HG02642 (cell line): ENCODE measurements around the gene LILRB3.
"Not testable (repeated sequence)": the region's sequence is repeated elsewhere in the genome, so short reads cannot be mapped to it uniquely, and the experiment has no call there.

Source experiments
- ATAC-seq: cut with Tn5 transposase; IDR thresholded peaks from one replicate; pipeline ENCODE4 v1.9.1; 2021; ENCODE audit warnings: mild to moderate bottlenecking; ENCODE audit not compliant: unreplicated experiment, poor library complexity

Gene LILRB3

DNA sequence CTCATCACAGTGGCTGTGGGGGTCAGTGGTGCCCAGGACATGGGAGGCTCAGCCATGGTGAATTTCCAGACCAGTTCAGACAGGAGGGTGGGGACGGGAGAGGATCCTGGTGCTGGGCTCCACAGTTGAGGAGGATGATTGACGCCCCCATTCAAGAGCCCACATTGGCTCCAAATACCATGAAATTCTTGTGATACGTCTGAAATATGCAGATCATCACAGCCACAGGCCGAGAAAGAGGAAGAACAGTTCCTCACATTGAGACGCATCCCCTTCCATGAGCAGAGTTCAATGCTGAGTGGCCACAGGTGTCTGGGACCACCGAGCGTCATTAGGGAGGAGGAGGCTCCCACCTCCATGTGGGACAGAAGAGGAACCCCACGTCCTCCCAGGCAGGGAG, 21.0 kb upstream of the LILRB3 start:
- ATAC-seq, result not testable (repeated sequence)

DNA sequence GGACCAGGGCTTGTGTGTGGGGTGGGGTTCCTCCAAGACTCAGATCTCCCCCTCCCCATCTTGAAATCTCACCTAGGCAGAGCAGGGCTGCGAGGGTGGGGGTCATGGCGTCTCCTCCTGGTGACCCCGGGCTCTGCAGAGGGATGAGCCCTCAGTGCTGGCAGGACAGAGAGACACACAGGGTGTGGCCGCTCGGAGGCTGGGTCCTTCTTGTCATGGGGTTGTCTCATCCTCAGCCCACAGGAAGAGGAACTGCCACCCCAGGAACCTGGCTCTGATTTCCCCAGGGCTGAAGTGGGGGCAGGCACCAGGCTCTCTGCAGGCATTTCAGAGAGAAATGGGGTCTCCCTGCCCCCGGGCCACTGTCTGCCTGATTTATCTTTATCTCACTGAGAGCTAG, 19.8 kb upstream of the LILRB3 start, which contains the start of gene LILRA6:
LILRA6 (minus strand) TSS at position 145 of the 400 bp plus-strand sequence.
- ATAC-seq, result not testable (repeated sequence)

DNA sequence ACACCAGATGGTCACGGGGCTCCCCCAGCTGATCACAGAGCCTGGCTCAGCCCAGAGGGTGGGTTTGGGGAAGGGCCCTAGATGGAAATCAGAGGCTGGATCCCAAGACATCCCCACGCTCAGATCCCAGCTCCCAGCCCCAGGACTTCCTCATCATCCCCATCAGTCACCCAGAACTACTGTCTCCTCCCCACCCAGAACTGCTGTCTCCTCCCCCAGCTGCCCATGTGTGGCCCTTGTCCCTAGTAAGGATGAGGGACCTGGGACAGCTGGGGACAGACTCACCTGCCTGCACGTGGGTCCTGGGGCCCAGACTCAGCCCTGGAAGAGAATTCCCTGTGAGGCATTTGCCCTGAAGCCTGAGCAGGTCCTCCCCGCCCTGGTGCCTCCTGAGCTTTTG, 19.4 kb upstream of the LILRB3 start:
- not testable (repeated sequence) for ATAC-seq

DNA sequence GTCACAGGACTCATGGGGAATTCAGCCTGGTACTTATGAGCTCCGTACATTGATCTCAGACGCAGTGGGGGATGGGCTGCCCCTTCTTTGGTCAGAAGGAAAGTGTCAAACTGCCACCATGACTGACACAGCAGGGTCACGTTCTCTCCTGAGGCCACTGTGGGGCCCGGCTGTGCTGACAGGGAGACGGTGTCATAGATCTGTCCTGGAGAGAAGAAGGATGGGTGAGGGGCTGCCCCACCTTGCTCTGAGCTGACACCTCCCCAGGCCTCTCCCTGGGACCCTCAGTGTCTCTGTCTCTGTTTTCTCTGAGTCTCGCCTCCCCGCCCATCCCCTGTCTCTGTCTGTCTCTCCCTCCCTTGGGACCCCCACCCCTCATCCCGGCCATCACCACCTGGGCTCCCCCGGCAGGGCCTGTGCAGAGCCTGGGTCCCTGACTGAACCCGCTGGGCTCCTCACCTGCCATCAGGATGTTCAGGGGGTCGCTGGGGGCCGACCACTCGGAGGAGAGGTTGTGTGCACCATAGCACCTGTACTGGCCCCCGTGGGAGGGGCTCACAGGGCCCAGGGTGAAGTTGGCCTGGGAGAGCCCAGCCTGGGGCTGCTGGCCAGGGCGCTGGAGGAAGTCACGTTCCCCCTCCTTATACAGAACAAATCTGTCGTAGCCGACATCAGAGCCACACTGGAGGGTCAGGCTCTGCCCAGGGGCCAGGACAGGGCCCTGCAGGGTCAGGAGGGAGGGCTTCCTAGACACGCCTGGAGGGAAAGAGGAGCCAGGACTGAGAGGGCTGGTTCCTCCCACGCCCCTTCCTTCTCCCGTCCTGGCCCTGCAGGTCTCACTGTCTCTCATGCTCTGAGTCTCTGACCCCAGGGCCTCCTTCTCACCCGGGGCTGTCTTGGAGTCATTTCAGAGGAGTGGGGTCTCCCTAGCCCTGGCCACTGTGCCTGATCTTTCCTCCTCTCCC, 17.8 kb upstream of the LILRB3 start:
- ATAC-seq, result not testable (repeated sequence)

DNA sequence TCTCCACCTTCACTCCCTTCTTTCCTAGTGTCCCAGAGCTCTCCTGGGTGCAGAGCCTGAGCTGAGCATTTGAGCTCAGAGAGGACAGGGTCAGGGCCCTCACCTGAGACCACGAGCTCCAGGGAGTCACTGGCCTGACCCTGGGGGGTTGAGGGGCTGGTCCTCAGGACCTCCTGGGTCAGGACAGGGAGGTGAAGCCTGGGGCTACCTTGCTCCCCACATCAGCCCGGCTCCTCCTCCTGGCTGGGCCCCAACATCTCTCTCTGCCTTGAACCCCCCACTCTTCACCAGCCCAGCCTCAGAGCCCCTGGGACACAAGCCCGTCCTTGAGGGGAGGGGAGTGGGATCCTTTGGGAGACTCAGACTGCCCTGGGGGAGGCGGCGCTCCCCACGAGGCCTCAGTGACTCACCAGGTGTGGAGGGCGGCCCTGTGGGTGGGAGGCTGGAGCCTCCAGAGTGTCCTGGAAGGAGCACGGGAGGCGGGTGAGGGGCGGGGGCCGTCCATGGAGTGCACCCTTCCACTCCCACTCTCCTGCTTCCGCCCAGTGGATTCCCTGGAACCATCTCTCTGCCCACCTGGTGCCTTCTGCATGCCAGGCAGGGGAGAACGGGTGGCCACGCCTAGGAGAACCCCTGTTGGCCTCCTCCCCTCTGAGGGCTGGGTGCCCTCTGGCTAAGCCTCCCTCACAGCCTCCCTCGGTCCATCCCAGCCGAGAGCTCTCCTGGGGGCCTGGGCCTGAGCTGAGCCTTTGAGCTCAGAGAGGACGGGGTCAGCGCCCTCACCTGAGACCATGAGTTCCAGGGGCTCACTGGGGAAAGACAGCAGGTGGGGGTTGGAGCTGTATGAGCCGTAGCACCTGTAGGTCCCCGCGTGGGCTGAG, 16.9 kb upstream of the LILRB3 start:
- not testable (repeated sequence) for ATAC-seq

DNA sequence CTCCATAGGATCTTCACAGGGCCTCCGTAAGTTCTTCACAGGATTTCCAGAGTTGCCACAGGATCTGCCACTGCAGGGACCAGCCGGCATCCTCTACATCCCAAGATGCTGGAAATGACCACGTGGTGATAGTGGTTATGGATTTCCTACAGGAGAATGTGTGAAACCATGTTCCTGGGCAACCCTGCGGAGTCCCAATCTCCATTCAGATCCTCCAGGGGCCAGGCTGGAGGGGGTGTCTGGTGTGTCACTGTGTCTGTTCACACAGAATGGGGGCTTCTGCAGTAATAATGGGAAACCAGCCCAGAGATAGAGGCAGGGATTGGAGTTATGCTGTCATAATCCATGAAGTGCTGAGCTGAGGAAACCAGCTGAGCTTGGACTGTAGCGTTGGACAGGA, 11.1 kb upstream of the LILRB3 start:
- no peak for ATAC-seq

DNA sequence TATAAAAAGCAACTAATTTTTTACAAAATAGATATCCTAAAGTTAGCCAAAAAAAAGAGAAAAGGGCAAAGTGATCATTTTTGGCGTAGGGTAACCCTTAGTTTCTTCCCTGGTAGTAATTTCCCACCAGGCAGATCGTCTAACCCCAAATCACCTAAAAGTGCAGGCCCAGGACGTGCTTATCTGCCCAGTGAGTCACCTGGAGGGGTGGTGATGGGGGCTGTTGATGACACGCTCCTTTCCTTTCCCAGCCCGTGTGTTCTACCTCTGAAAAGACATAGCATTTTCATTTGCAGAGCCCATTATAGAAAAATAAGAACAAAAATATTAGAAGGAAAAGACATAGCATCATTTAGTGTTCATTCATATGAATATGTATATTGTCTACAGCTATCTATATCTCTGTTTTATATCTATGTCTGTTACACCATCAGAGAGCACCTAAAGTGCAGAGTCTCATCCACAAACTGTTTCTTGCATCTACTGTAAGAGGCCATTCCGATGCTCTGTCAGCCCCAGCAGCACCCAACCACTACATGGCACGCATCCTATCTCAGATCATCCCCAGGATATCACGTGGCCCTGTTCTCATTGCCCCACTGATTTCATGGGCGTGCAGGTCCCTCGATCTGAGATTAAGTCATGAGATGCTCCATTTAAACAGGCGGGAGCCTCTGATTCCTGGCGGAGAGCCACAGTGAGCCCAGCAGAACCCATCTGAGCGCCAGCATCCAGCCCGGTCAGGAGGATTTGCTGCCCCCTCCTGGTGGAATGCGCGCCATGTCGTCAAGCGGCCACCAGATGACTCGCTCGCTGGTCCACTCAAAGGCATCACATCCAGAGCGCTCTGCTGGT, 8.5 kb upstream of the LILRB3 start:
- ATAC-seq, result peak; percentile 78

DNA sequence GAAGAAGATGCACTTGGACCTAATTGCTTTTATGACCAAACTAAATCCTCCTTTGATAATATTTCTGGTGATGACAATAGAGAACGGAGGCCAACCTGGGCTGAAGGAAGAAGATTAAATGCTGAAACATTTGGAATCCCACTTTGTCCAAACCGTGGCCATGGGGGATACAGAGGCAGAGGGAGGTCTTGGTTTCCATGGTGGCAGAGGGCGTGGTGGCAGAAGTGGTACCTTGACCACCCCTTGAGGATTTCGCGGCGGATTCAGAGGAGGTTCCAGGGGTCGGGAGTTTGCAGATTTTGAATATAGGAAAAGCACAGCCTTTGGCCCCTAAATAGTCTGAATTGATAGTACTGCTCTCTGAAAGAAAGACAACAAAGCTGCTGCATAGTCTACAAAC, 7.2 kb upstream of the LILRB3 start:
- no peak for ATAC-seq

DNA sequence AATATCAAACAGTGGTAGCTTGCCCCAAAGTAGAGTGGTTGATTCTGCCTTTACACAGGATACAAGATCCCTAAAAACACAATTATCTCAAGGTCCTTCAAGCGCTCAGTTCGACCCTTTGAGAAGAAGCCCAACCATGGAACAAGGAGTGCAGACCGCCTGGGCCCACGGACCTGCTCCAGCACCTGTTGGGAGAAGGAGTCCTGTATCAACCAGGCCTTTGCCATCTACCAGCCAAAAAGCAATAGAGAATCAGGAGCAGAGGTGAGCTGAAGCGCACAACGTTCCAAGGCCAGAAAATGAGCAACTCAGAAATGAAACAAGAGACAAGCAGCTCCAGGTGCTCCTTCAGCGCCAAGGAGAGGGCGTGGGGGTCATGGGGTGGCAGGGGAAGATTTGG, 6.3 kb upstream of the LILRB3 start:
- no peak for ATAC-seq

DNA sequence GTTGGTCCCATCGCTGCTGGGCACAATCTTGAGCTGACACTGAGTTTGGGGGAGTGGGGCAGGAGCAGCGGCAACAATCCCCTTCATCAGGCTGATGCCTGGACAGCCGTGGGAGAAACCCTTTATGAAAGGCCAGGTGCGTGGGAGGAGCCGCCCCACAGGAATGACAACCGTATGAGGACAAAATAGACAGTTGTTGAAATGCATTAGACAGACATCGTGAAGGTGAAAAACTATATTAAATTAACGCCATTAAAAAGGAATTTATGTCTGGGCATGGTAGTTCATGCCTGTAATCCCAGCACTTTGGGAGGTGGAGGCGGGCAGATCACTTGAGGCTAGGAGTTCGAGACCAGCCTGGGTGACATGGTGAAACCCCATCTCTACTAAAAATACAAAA, 1.8 kb upstream of the LILRB3 start:
- not testable (repeated sequence) for ATAC-seq

DNA sequence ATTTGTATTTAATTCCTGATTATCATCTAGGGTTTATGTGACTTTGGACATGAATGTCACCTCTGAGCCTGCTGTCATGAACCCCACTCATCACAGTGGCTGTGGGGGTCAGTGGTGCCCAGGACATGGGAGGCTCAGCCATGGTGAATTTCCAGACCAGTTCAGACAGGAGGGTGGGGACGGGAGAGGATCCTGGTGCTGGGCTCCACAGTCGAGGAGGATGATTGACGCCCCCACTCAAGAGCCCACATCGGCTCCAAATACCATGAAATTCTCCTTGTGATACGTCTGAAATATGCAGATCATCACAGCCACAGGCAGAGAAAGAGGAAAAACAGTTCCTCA, 1.1 kb upstream of the LILRB3 start:
- not testable (repeated sequence) for ATAC-seq

DNA sequence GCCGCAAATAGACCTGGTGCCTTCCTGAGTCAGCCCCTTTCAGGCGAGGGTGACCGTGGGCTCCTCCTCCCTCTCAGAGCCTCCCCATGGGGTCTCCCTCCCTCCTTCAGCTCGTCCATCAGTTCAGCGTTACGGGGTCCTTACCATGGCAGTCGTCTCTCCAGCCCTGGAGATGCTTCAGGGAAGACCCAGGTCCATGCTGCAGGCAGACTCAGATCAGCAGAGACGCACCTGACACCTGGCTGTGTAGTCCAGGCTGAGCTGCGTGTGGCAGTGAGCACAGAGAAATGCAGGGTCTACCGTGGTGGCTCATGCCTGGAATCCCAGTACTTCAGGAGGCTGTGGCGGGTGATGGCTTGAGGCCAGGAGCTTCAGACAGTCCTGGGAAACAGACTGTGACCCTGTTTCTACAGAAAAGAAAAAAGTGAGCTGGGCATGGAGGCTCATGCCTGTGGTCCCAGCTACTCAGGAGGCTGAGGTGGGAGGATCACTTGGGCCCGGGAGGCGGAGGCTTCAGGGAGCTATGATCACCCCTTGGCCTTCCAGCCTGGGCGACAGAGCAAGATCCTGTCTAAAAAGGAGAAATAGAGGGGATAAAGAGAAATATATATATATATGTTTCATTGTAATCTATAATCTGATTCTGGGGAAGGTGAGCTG, 600 bp upstream of the LILRB3 start:
- not testable (repeated sequence) for ATAC-seq

DNA sequence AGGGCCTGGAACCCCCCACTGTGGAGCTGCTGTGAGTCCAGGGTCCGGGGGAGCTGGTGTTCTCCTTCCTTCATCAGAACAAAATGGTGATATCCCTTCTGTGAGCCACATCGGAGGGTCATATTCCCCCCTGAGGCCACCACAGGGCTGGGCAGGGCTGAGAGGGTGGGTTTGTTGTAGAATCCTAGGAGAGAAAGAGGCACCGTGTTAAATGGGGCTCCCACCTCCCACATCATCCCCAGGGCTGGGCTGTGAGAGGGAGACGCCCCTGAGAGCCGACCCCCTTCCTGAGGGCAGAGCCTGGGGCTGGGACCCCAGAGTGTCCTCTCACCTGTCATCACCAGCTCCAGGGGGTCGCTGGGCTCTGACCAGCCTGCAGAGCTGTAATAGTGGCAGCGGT, 860 bp downstream of the LILRB3 start:
- ATAC-seq, result not testable (repeated sequence)

DNA sequence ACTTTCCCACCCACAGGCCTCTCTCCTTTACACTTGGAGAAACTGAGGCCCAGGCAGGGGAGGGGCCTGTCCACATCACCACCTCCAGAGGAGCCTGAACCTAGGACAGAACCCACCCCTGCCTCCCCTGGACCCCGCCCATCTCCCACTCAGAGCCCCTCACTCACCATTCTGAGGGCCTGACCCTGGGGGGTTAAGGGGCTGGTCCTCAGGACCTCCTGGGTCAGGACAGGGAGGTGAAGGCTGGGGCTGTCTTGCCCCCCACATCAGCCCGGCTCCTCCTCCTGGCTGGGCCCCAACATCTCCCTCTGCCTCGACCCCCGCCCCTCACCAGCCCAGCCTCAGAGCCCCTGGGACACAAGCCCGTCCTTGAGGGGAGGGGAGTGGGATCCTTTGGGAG, 3.1 kb downstream of the LILRB3 start:
- not testable (repeated sequence) for ATAC-seq

DNA sequence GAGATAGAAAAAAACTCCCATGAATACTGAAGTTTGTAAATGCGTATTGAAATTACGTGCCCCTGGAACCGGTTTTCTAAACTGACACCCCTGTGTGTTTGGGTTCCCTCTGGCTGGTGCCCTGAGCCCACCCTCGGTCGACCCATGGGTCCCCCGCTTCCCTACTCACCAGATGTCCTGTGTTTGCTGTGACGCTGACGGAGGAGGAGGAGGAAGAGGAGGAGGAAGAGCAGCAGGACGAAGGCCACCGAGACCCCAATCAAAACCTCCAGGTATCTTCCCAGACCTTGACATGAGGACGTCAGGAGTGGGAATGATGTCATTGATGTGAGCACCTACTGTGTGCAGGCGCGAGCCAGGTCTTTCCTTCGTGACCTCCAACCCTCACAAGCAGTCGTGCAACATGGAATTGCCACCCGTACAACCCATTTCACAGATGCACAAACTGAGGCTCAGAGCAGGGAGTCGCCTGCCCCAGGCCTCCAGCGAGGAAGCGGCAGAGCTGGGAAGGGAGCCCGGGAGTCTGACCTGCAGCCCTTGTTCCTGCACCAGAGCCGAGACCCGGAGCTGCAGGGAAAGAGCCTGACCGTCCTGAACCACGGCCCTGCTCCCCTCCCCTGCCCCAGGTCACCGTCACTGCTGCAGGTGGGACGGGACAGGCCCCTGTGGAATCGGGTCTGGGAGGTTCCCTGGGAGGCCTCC, 3.7 kb downstream of the LILRB3 start:
- ATAC-seq, result no peak

DNA sequence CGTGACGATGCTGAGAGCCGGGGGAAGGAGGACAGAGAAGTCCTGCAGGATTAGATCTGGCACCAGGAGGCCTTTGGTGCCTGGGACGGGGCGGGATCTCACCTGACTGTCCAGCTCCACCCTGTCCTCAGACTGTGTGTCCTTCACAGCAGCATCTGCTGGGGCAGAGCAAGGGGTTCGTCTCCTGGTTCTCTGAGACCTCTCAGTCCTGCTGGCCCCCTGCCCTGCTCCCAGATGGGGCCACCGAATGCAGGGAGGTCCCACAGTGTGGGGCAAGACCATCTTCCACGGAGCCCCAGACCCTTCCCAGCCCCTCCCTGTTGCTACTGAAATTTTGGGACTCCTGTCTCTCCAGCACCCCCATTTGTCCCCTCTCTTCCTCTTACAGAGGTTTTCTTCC, 4.5 kb downstream of the LILRB3 start:
- no peak for ATAC-seq

DNA sequence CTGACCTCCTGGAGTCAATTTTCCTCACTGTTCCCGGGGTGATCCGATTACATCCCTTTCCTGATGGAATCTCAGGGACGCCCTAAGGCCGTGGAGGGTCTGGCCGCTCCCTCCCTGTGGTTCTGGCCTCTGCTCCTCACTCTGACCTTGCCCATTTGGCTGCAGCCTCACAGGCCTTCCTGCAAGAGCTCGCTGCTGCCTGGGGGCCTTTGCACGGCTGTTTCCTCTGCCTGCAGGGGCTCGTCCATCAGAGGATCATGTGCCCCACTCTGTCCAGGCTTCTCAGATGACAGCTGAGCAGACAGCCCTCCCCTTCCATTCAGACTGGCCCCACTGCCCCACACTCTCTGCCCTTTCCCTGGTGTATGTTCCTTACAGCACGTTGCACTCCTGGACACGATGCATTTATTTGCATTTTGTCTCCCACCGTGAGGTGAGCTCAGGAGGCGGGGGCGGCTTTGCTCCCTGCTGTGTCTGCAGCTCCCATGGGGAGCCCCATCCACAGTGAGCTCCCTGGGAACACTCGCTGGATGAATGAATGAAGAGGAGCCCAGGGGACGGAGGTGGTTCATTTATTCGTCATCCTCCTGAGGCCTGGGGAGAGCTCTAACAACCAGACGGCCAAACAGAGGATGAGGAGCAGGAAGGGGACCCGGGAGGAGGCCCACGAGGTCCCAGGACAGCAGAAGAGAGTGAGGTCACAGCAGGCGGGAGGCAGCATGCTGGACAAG, 5.1 kb downstream of the LILRB3 start:
- ATAC-seq, result not testable (repeated sequence)

DNA sequence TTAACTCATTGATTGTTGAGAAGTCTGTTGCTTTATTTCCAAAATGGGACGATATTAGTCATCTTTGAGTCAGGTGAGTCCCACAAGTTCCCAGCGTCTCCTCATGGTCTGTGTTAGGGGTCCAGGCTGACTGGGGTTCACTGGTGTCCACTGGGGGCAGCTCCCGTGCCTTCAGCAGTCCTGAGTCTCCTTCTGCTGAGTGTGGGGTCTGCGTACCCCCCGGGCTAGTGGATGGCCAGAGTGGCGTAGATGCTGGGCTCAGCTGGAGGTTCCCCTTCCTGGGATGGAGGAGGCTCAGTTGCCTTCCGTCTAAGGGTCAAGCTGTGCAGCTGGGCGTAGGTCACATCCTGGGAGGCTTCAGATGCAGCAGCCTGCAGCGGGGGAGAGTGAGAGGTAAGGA, 5.9 kb downstream of the LILRB3 start:
- no peak for ATAC-seq
